Fibroblast of skin of left quadriceps (primary cell): ENCODE results near the gene GJA5.
"Not testable (repeated sequence)": the region's sequence is repeated elsewhere in the genome, so short reads cannot be mapped to it uniquely, and the experiment has no call there.

Source experiments
- DNase-seq, 2 experiments: peaks; one replicate each; pipeline ENCODE4 v3.0.0-alpha.2; 2013; ENCODE audit warnings: low read depth in 2 of 2

Gene GJA5

GRCh38 chr1:147762233-147763024 lies 2.0 kb upstream of the GJA5 start:
- no peak for DNase-seq

GRCh38 chr1:147758379-147759100 lies 1.9 kb downstream of the GJA5 start:
- no peak for DNase-seq

GRCh38 chr1:147757015-147757990 lies 3.1 kb downstream of the GJA5 start:
- DNase-seq: no peak

GRCh38 chr1:147756341-147756740 lies 4.1 kb downstream of the GJA5 start:
- DNase-seq: no peak

GRCh38 chr1:147754661-147755060 lies 5.7 kb downstream of the GJA5 start:
- DNase-seq: no peak

- no peak for DNase-seq
Measured at GRCh38 chr1:147753081-147753480, 7.3 kb downstream of the GJA5 start.

GRCh38 chr1:147752511-147752910 lies 7.9 kb downstream of the GJA5 start:
- no peak for DNase-seq

GRCh38 chr1:147751346-147751745 lies 9.1 kb downstream of the GJA5 start:
- no peak for DNase-seq

GRCh38 chr1:147750618-147751217 lies 9.7 kb downstream of the GJA5 start:
- no peak for DNase-seq

- DNase-seq: no peak
Measured at GRCh38 chr1:147749792-147750191, 10.6 kb downstream of the GJA5 start.

- DNase-seq: no peak
Measured at GRCh38 chr1:147748676-147749350, 11.6 kb downstream of the GJA5 start.

- no peak for DNase-seq
Measured at GRCh38 chr1:147747966-147748365, 12.4 kb downstream of the GJA5 start.

- no peak for DNase-seq
Measured at GRCh38 chr1:147745271-147745670, 15.1 kb downstream of the GJA5 start.

GRCh38 chr1:147741065-147741464 lies 19.3 kb downstream of the GJA5 start:
- DNase-seq: no peak

- DNase-seq: no peak
Measured at GRCh38 chr1:147740391-147740790, 20.0 kb downstream of the GJA5 start.

GRCh38 chr1:147738739-147739476 lies 21.5 kb downstream of the GJA5 start:
- no peak for DNase-seq

GRCh38 chr1:147738129-147738528 lies 22.3 kb downstream of the GJA5 start:
- DNase-seq: no peak

GRCh38 chr1:147736883-147737282 lies 23.5 kb downstream of the GJA5 start:
- DNase-seq: no peak

- DNase-seq: no peak
Measured at GRCh38 chr1:147735423-147735822, 25.0 kb downstream of the GJA5 start.

GRCh38 chr1:147734291-147734841 lies 26.0 kb downstream of the GJA5 start:
- not testable (repeated sequence) for DNase-seq
